ENCODE measurements around the gene PCNX4. TPM values are rescaled to one million over a fixed set of nuclear protein-coding genes. Genes with fewer than 3 reads are reported as not detected.

The PCNX4 gene
- total RNA-seq, 1 experiment from 2014 or later = 64.0 TPM

DNA sequence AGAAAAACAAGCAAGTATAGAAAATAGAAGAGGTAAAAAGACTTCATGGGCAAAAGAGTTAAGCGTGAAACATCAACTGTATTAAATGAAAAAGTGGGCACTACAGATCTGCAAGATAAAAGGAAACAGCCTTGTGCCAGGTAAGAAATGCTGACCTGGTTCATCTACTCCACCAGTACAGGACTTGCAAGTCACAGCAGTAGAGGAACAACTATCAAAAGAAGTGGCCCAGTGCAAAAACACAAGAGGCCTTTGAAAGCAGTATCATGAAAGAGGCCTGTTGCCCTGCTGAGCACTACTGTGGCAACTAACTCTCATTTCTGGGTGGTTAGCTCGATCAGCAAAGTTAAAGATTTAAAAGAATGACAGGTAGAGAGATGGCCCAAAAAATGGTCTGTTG, 62.9 kb downstream of the PCNX4 start:
- H3K4me3 ChIP-seq (ENCODE audit: low read depth, low read length, poor library complexity, severe bottlenecking) = no peak overlapping the region
- ChIA-PET CTCF (no interaction called here), POLR2A (ENCODE audit: low non-redundant PET) (no interaction called here)
- TF ChIP-seq, protein P1, sequence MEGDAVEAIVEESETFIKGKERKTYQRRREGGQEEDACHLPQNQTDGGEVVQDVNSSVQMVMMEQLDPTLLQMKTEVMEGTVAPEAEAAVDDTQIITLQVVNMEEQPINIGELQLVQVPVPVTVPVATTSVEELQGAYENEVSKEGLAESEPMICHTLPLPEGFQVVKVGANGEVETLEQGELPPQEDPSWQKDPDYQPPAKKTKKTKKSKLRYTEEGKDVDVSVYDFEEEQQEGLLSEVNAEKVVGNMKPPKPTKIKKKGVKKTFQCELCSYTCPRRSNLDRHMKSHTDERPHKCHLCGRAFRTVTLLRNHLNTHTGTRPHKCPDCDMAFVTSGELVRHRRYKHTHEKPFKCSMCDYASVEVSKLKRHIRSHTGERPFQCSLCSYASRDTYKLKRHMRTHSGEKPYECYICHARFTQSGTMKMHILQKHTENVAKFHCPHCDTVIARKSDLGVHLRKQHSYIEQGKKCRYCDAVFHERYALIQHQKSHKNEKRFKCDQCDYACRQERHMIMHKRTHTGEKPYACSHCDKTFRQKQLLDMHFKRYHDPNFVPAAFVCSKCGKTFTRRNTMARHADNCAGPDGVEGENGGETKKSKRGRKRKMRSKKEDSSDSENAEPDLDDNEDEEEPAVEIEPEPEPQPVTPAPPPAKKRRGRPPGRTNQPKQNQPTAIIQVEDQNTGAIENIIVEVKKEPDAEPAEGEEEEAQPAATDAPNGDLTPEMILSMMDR (conservative IDR thresholded peaks at IDR 0.05; ENCODE audit: low read depth, low read length) = no peak
- no peak for TF ChIP-seq EZH2 (IDR thresholded peaks at IDR 0.05; ENCODE audit: borderline replicate concordance, low read depth, low read length, poor library complexity, severe bottlenecking)
- H3K27me3 ChIP-seq (replicated peaks; ENCODE audit: insufficient read depth, low read depth, low read length, poor library complexity) = no peaks in the 10 kb centered on the region
- BruUV-seq (replicated peaks) = no TSS peak
- no peak for DNase-seq (ENCODE audit: low spot score)
- H3K27ac ChIP-seq (ENCODE audit: low read depth, low read length, poor library complexity, severe bottlenecking) = no peak overlapping the region
- H3K36me3 ChIP-seq (ENCODE audit: insufficient read depth, low read length, poor library complexity, severe bottlenecking) = no peaks in the 10 kb centered on the region
- intact Hi-C loops (cut with micrococcal nuclease; ENCODE audit: unreplicated experiment) = no loop called here
- H3K9me3 ChIP-seq (ENCODE audit: low read depth, low read length, poor library complexity, severe bottlenecking) = no peaks in the 10 kb centered on the region
- H3K4me1 ChIP-seq (ENCODE audit: insufficient read depth, low read length, poor library complexity, severe bottlenecking) = peaks cover 14% of the 10 kb centered on the region

DNA sequence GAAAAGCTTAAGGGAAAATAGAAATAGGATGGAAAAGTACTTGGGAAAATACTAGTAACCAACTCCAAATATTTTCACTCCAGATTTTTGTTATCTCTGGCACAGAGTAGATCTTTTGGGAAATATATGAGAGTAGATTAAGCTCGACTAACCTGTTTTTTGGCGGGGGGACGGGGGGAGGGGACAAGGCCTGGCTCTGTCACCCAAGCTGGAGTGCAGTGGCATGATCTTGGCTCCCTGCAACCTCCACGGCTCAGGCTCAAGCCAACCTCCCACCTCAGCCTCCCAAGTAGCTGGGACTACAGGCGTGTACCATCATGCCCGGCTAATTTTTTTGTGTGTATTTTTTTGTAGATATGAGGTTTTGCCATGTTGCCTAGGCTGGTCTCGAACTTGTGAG, 68.7 kb downstream of the PCNX4 start:
- POLR2A ChIA-PET (ENCODE audit: low non-redundant PET) = no interaction called here
- BruUV-seq (replicated peaks) = no TSS peak

DNA sequence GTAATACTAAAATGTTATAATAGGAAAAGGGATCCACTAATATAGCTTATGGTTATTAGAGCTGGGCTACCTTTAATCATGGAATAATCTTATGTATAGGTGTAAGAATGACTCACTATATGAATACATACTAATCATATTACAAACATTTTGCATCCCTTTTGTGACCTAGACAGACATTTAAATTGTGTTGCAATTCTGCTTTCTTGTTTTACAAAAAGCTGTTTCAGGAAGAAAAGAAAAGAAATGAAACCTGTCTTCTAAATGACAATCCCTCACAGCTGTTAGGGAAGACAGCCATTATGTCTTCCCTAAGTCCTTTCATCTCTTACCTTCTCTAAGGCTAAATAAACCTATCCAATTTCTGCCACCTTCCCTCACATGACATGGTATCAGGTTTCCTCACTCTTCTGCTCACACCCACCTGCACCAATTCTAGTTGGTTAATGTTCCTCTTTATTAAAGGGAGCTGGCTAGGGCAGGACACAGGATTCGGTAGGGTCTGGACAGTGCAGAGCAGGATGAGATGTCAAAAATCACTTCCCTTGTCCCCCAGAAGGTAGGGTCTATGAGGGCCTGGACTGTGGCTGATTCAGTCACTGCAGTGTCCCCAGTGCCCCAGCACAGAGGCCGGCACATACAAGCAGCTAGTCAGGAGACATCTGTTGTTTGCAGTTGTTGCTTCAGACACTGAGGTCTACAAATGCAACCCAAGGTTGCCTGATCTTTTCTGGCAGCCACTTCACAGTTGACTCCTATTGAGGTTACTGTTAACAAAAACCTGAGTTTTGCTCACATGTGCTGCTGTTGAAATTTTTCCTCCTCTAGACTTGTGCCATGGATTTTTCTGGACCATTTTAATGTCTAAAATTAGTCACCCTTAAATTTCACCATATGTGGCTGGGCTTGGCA, 69.7 kb downstream of the PCNX4 start:
- TF ChIP-seq, protein P1 (conservative IDR thresholded peaks at IDR 0.05; ENCODE audit: low read depth, low read length) = no peak
- no peak for TF ChIP-seq EZH2 (IDR thresholded peaks at IDR 0.05; ENCODE audit: borderline replicate concordance, low read depth, low read length, poor library complexity, severe bottlenecking)
- POLR2A ChIA-PET (ENCODE audit: low non-redundant PET) = no interaction called here
- no TSS peak for BruUV-seq (replicated peaks)
- H3K4me3 ChIP-seq (ENCODE audit: low read depth, low read length, poor library complexity, severe bottlenecking) = no peak overlapping the region
- no peaks in the 10 kb centered on the region for H3K9me3 ChIP-seq (ENCODE audit: low read depth, low read length, poor library complexity, severe bottlenecking)
- no peak overlapping the region for H3K27ac ChIP-seq (ENCODE audit: low read depth, low read length, poor library complexity, severe bottlenecking)
- no peaks in the 10 kb centered on the region for H3K36me3 ChIP-seq (ENCODE audit: insufficient read depth, low read length, poor library complexity, severe bottlenecking)
- H3K4me1 ChIP-seq (ENCODE audit: insufficient read depth, low read length, poor library complexity, severe bottlenecking) = no peaks in the 10 kb centered on the region
- no peak for DNase-seq (ENCODE audit: low spot score)
- CTCF ChIA-PET = no interaction called here
- intact Hi-C loops (cut with micrococcal nuclease; ENCODE audit: unreplicated experiment) = no loop called here
- H3K27me3 ChIP-seq (replicated peaks; ENCODE audit: insufficient read depth, low read depth, low read length, poor library complexity) = no peaks in the 10 kb centered on the region

More for the DNA sequence above, 68.7 kb downstream of the PCNX4 start:
- no peak for TF ChIP-seq EZH2 (IDR thresholded peaks at IDR 0.05; ENCODE audit: borderline replicate concordance, low read depth, low read length, poor library complexity, severe bottlenecking)
- TF ChIP-seq, protein P1 (conservative IDR thresholded peaks at IDR 0.05; ENCODE audit: low read depth, low read length) = no peak
- Histone ChIP-seq H3K27ac (ENCODE audit: low read depth, low read length, poor library complexity, severe bottlenecking) (no peak overlapping the region), H3K27me3 (replicated peaks; ENCODE audit: insufficient read depth, low read depth, low read length, poor library complexity) (no peaks in the 10 kb centered on the region), H3K4me1 (ENCODE audit: insufficient read depth, low read length, poor library complexity, severe bottlenecking) (no peaks in the 10 kb centered on the region), H3K36me3 (ENCODE audit: insufficient read depth, low read length, poor library complexity, severe bottlenecking) (no peaks in the 10 kb centered on the region), H3K9me3 (ENCODE audit: low read depth, low read length, poor library complexity, severe bottlenecking) (no peaks in the 10 kb centered on the region), H3K4me3 (ENCODE audit: low read depth, low read length, poor library complexity, severe bottlenecking) (no peak overlapping the region)
- CTCF ChIA-PET = no interaction called here
- intact Hi-C loops (cut with micrococcal nuclease; ENCODE audit: unreplicated experiment) = no loop called here
- no peak for DNase-seq (ENCODE audit: low spot score)

All from A673 (cell line).